Fibroblast of lung (primary cell): ENCODE data around the gene SEPTIN8. TPM values are rescaled to one million over a fixed set of nuclear protein-coding genes. Genes with fewer than 3 reads are reported as not detected.

Experiments used
- DNase-seq, 2 donors: peaks; one replicate each; pipeline versions ENCODE4 v3.0.0 to v3.0.0-alpha.2; 2010; ENCODE audit warnings: low read depth in 2 of 2
- H2AFZ ChIP-seq: 2 replicates; pipeline ENCODE4 v1.5.1; 2012; ENCODE audit warnings: low read length, control low read depth, inconsistent platforms
- H3K27ac ChIP-seq: 2 replicates; pipeline ENCODE4 v1.5.1; 2011; ENCODE audit warnings: low read length, control low read depth; ENCODE audit not compliant: insufficient read depth
- H3K27me3 ChIP-seq: 2 replicates; pipeline ENCODE4 v1.5.1; 2011; ENCODE audit warnings: mild to moderate bottlenecking, low read length; ENCODE audit not compliant: control insufficient read depth, insufficient read depth
- H3K36me3 ChIP-seq: 2 replicates; pipeline ENCODE4 v1.5.1; 2011; ENCODE audit warnings: low read length; ENCODE audit not compliant: control insufficient read depth, insufficient read depth
- H3K4me1 ChIP-seq: 2 replicates; pipeline ENCODE4 v1.5.1; 2011; ENCODE audit warnings: low read length; ENCODE audit not compliant: control insufficient read depth, insufficient read depth; ENCODE audit errors: extremely low read depth
- H3K4me2 ChIP-seq: 2 replicates; pipeline ENCODE4 v1.5.1; 2011; ENCODE audit warnings: low read length, control low read depth; ENCODE audit not compliant: insufficient read depth; ENCODE audit errors: extremely low read depth
- H3K4me3 ChIP-seq, 4 experiments: fragments of 200-600 bp in 1 of 4; sonication (generic) in 1 of 4; replicated peaks in 1 of 4; 2 replicates each; pipeline ENCODE4 v1.5.1; 2011 to 2016; ENCODE audit warnings: low read length in 4 of 4, low read depth in 3 of 4, mild to moderate bottlenecking in 3 of 4, control low read depth in 2 of 4, inconsistent platforms in 1 of 4, mixed read lengths in 1 of 4; ENCODE audit not compliant: insufficient read depth in 1 of 4; ENCODE audit errors: control extremely low read depth in 1 of 4
- H3K79me2 ChIP-seq: 2 replicates; pipeline ENCODE4 v1.5.1; 2012; ENCODE audit warnings: mild to moderate bottlenecking, low read length, inconsistent platforms; ENCODE audit not compliant: control insufficient read depth, insufficient read depth
- H3K9ac ChIP-seq: 2 replicates; pipeline ENCODE4 v1.5.1; 2011; ENCODE audit warnings: mild to moderate bottlenecking, low read length, control low read depth; ENCODE audit not compliant: insufficient read depth
- H3K9me3 ChIP-seq: 2 replicates; pipeline ENCODE4 v1.5.1; 2012; ENCODE audit warnings: low read depth, low read length; ENCODE audit not compliant: control insufficient read depth, insufficient read depth
- H4K20me1 ChIP-seq: 2 replicates; pipeline ENCODE4 v1.5.1; 2011; ENCODE audit warnings: low read length; ENCODE audit not compliant: control insufficient read depth, insufficient read depth; ENCODE audit errors: extremely low read depth
- EZH2 ChIP-seq: IDR thresholded peaks from 2 replicates; pipeline ENCODE4 v1.5.1; 2012; ENCODE audit warnings: low read length, control low read depth, mild to moderate bottlenecking; ENCODE audit errors: missing control alignments
- polyA plus RNA-seq, 2 donors: library from polyadenylated mRNA; depleted of rRNA in 1 of 2; stranded (reverse) in 1 of 2; unstranded in 1 of 2; fragments of >200 nt; gene quantifications; 2 replicates each; pipeline ENCODE4 v1.2.1, GENCODE V29; 2011 to 2012; ENCODE audit warnings: missing spikeins in 1 of 2
- total RNA-seq: library from RNA; depleted of rRNA; stranded (reverse); fragments of >200 nt; gene quantifications from 2 replicates; pipeline ENCODE4 v1.2.1, GENCODE V29; 2014
- TF ChIP-seq, protein P1 (sequence below), 2 donors: IDR thresholded peaks in 1 of 2; conservative IDR thresholded peaks in 1 of 2; 1 replicate in 1 of 2; 2 replicates in 1 of 2; pipeline ENCODE4 v1.5.1; 2011 to 2012; ENCODE audit warnings: low read length in 2 of 2, control low read depth in 1 of 2, inconsistent platforms in 1 of 2, low read depth in 1 of 2, mild to moderate bottlenecking in 1 of 2

Gene SEPTIN8
- total and polyA plus RNA-seq, 2 donors (not counting 1 experiment from before 2014, with no cell fraction given) = 62.1 to 64.2 TPM

DNA sequence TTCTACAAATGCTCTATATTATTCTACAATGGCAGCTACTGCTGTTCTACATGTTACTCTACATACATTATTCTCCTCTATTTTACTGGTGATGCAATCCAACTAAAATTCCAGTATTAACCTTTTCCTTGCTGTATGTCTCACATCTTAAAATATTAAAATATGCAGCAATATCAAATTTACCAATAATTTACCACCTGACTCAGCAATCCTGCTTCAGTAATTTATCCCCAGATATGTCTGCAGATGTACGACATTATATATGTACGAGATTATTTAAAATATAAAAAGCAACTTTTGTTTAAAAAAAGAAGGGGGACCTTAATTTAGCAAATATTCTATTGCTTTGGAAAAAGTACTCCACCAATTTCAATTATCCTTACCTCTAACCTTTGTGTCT lies 51.3 kb downstream of the SEPTIN8 start:
- Histone ChIP-seq H3K79me2 (no peaks in the 10 kb centered on the region), H3K4me1 (no peaks in the 10 kb centered on the region), H3K4me2 (no peak overlapping the region), H3K27ac (no peak overlapping the region), H3K36me3 (peaks cover 2% of the 10 kb centered on the region), H3K27me3 (no peaks in the 10 kb centered on the region), H3K9me3 (no peaks in the 10 kb centered on the region), H3K9ac (no peak overlapping the region), H4K20me1 (no peaks in the 10 kb centered on the region), H2AFZ (no peak overlapping the region), H3K4me3 (no peak overlapping the region)
- no peak for TF ChIP-seq EZH2
- TF ChIP-seq, protein P1, sequence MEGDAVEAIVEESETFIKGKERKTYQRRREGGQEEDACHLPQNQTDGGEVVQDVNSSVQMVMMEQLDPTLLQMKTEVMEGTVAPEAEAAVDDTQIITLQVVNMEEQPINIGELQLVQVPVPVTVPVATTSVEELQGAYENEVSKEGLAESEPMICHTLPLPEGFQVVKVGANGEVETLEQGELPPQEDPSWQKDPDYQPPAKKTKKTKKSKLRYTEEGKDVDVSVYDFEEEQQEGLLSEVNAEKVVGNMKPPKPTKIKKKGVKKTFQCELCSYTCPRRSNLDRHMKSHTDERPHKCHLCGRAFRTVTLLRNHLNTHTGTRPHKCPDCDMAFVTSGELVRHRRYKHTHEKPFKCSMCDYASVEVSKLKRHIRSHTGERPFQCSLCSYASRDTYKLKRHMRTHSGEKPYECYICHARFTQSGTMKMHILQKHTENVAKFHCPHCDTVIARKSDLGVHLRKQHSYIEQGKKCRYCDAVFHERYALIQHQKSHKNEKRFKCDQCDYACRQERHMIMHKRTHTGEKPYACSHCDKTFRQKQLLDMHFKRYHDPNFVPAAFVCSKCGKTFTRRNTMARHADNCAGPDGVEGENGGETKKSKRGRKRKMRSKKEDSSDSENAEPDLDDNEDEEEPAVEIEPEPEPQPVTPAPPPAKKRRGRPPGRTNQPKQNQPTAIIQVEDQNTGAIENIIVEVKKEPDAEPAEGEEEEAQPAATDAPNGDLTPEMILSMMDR (conservative IDR thresholded peaks at IDR 0.05 in 1 of 2, IDR thresholded peaks at IDR 0.05 in 1 of 2; ENCODE audit: low read depth in 1 of 2, low read length in 2 of 2) = no peak
- DNase-seq = no peak

DNA sequence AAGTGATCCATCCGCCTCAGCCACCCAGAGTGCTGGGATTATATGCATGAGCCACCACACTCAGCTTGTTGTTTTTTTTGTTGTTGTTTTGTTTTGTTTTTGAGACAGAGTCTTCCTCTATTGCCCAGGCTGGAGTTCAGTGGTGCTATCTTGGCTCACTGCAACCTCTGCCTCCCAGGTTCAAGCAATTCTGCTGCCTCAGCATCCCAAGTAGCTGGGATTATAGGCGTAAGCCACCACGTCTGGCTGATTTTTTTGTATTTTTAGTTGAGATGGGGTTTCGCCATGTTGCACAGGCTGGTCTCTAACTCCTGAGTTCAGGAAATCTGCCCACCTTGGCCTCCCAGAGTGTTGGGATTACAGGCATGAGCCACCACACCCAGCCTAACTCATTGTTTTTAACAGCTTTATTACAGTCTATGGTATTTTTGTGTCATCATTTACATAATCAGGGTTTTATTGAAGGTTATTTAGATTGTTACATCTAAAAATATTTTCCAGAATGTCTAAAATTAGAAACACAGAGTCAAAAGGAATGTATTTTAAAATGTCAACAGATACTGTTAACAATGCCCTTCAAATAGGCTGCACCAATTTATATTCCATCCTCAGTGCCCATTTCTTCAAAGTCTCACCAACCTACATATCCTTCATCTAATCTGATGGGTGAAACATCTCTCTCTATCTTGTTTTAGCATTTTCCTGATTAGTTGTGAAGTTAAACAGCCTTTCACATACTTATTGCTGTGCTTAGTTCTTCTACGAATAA lies 58.3 kb downstream of the SEPTIN8 start:
- Histone ChIP-seq H3K27ac (no peak overlapping the region), H3K9me3 (no peaks in the 10 kb centered on the region), H3K4me3 (no peak overlapping the region), H3K27me3 (no peaks in the 10 kb centered on the region), H3K4me2 (no peak overlapping the region), H3K36me3 (no peaks in the 10 kb centered on the region), H3K4me1 (no peaks in the 10 kb centered on the region), H3K9ac (no peak overlapping the region), H2AFZ (no peak overlapping the region), H3K79me2 (no peaks in the 10 kb centered on the region), H4K20me1 (no peaks in the 10 kb centered on the region)
- no peak for TF ChIP-seq EZH2
- TF ChIP-seq, protein P1 (conservative IDR thresholded peaks at IDR 0.05 in 1 of 2, IDR thresholded peaks at IDR 0.05 in 1 of 2; ENCODE audit: low read depth in 1 of 2, low read length in 2 of 2) = no peak
- DNase-seq = no peak

DNA sequence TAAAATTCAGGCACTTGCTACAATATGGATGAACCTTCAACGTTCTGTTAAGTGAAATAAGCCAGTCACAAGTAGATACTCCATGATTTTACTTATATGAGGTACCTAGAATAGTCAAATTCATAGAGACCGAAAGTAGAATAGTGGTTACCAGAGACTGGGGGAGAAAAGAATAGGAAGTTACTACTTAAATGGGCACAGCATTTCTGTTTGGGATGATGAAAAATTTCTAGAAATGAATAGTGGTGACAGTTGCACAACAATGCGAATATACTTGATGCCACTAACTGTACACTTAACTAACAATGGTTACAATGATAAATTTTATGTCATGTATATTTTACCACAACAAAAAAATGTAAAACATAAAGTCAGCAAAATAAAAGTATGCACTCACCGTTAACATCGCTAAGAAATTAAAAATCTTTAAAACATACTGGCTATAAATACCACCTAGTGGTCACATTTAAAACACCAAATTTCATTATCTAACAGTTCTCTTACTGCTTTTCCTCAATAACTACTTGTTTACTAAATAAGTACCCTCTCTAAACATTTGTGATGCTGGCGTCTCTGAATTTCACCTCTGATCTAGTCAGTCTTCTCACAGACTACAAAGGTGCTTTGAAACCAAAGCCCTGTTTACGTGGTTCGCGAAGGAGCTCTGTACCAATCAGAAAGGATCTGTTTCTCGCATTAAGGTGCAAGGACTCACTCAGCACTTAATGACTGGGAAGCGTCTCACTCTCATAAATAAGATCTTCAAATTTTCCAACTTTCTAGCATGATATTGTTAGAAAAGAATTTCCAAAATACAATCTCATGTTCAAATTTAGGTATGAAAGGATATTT lies 62.4 kb downstream of the SEPTIN8 start:
- Histone ChIP-seq H4K20me1 (no peaks in the 10 kb centered on the region), H3K9ac (no peak overlapping the region), H2AFZ (no peak overlapping the region), H3K79me2 (no peaks in the 10 kb centered on the region), H3K36me3 (no peaks in the 10 kb centered on the region), H3K4me1 (no peaks in the 10 kb centered on the region), H3K4me2 (no peak overlapping the region), H3K4me3 (no peak overlapping the region), H3K27me3 (no peaks in the 10 kb centered on the region), H3K27ac (no peak overlapping the region), H3K9me3 (no peaks in the 10 kb centered on the region)
- TF ChIP-seq EZH2 = no peak
- TF ChIP-seq, protein P1 (conservative IDR thresholded peaks at IDR 0.05 in 1 of 2, IDR thresholded peaks at IDR 0.05 in 1 of 2; ENCODE audit: low read depth in 1 of 2, low read length in 2 of 2) = peak in 1 of 2 donors; percentile 31
- peak; percentile 4 to 43 for DNase-seq
